BJ (cell line): ENCODE measurements around the gene RAP2A. TPM values are rescaled to one million over a fixed set of nuclear protein-coding genes. Genes with fewer than 3 reads are reported as not detected.

ENCODE experiments used
- CTCF ChIA-PET: fragments of 350-600 bp; formaldehyde crosslinking; extraction: SDS; loops from one replicate; lab custom pipeline; 2021; ENCODE audit warnings: antibody characterized with exemption, inconsistent platforms; lab: Yijun Ruan, JAX
- POLR2A ChIA-PET: fragments of 300-600 bp; sonication (Branson Sonifier 250); formaldehyde crosslinking; extraction: SDS; loops from one replicate; lab custom pipeline; 2021; ENCODE audit warnings: antibody characterized with exemption; lab: Charles Lee
- DNase-seq: peaks from one replicate; pipeline ENCODE4 v3.0.0-alpha.2; 2011; ENCODE audit warnings: low read depth
- H3K27me3 ChIP-seq: 2 replicates; pipeline ENCODE4 v1.6.0; 2011; ENCODE audit warnings: low read length; ENCODE audit not compliant: control insufficient read depth, insufficient read depth
- H3K36me3 ChIP-seq: 2 replicates; pipeline ENCODE4 v1.5.1; 2011; ENCODE audit warnings: low read length; ENCODE audit not compliant: control insufficient read depth, insufficient read depth
- H3K4me3 ChIP-seq: 2 replicates; pipeline ENCODE4 v1.5.1; 2011; ENCODE audit warnings: low read depth, mild to moderate bottlenecking, control low read depth, low read length
- polyA plus RNA-seq: library from polyadenylated mRNA; depleted of rRNA; stranded (reverse); fragments of >200 nt; gene quantifications from 2 replicates; pipeline ENCODE4 v1.2.3, GENCODE V29; 2011
- TF ChIP-seq, protein P1 (sequence below): IDR thresholded peaks from 2 replicates; pipeline ENCODE4 v1.5.1; 2011; ENCODE audit warnings: low read depth, mild to moderate bottlenecking, control low read depth, inconsistent platforms, low read length, moderate library complexity; ENCODE audit not compliant: insufficient read depth

Gene RAP2A
- polyA plus RNA-seq, 1 experiment, result 8.3 TPM

DNA sequence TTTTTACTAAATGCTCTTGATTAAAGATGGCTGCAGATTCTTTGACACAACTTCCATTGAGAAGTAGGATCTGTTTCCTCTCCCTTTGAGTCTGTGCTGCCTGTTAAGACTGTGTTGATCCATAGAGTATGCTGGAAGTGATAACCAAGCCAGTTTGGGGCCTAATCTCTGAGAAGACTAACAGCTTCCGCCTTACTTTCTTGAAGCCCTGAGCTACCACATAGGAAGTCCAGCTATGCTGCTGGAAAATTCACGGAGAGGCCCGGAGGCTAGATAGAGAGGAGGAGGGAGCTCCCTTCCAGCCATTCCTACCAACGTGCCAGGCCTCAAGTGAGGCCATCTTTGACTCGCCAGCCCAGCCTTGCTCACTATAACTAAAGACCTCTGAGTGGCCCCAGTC is 12.5 kb downstream of the RAP2A start:
- H3K36me3 ChIP-seq, result no peaks in the 10 kb centered on the region
- POLR2A ChIA-PET, result no interaction called here
- no peak for DNase-seq
- TF ChIP-seq, protein P1, sequence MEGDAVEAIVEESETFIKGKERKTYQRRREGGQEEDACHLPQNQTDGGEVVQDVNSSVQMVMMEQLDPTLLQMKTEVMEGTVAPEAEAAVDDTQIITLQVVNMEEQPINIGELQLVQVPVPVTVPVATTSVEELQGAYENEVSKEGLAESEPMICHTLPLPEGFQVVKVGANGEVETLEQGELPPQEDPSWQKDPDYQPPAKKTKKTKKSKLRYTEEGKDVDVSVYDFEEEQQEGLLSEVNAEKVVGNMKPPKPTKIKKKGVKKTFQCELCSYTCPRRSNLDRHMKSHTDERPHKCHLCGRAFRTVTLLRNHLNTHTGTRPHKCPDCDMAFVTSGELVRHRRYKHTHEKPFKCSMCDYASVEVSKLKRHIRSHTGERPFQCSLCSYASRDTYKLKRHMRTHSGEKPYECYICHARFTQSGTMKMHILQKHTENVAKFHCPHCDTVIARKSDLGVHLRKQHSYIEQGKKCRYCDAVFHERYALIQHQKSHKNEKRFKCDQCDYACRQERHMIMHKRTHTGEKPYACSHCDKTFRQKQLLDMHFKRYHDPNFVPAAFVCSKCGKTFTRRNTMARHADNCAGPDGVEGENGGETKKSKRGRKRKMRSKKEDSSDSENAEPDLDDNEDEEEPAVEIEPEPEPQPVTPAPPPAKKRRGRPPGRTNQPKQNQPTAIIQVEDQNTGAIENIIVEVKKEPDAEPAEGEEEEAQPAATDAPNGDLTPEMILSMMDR, result no peak
- no peak overlapping the region for H3K4me3 ChIP-seq
- H3K27me3 ChIP-seq, result no peaks in the 10 kb centered on the region
- CTCF ChIA-PET, result no interaction called here

DNA sequence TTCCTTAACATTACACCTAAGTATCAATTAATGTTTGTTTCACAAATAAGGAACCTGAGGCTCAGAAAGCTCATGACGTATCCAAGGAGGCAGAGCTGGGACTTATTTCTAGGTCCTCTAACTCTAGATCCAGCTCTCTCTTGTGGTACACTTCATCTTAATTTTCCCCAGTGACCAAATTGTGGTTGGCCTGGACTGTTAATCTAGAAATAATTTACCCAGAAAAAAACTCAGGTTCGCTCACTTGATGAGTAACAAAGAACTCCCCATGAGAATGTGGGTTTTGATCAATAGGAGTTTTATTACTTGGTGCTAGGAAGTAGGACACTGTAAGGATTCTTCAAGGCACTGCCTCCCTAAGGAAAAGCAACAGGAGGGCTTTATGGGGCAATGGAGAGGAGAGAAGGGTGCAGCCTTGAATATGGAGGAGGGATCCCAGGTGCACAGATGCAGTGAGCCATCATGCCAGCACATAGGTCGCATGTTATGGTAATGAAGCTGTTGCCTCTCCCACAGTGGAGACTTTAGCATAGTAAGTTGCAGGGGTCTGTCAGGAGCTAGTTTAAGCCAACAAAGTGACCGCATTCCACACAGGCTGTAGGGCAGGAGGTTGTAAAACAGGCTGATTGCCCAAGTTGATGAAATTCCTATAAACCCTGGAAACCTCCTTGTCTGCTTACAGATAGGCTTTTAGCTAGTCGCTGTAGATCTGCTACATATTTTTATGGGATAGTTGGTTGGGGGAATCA is 14.7 kb downstream of the RAP2A start:
- POLR2A ChIA-PET, result no interaction called here
- no peak overlapping the region for H3K4me3 ChIP-seq
- CTCF ChIA-PET, result interaction anchor here (0.6 kb wide), 1 partner anchor 10 kb away, joined by 4 read pairs; no protein-coding TSS in a partner anchor
- no peaks in the 10 kb centered on the region for H3K27me3 ChIP-seq
- no peak for DNase-seq
- no peaks in the 10 kb centered on the region for H3K36me3 ChIP-seq
- TF ChIP-seq, protein P1, result no peak

DNA sequence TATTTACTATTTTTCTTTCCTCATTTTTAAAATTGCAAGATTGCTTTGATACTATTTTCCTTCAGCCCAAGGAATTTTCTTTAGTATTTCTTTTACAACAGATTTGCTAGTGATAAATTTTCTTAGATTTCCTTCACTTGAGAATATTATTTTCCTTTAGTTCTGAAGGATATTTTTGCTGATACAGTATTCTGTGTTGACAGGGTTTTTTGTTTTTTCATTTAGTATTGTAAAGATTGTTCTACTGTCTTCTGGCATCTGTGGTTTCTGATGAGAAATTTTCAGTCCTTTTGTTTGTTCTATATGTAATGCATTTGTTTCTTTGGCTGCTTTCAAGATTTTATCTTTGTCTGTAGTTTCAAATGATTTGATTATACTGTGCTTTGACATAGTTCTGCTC is 20.7 kb downstream of the RAP2A start:
- CTCF ChIA-PET, result no interaction called here
- POLR2A ChIA-PET, result no interaction called here
- DNase-seq, result no peak
- H3K36me3 ChIP-seq, result no peaks in the 10 kb centered on the region
- no peak overlapping the region for H3K4me3 ChIP-seq
- TF ChIP-seq, protein P1, result no peak
- no peaks in the 10 kb centered on the region for H3K27me3 ChIP-seq

DNA sequence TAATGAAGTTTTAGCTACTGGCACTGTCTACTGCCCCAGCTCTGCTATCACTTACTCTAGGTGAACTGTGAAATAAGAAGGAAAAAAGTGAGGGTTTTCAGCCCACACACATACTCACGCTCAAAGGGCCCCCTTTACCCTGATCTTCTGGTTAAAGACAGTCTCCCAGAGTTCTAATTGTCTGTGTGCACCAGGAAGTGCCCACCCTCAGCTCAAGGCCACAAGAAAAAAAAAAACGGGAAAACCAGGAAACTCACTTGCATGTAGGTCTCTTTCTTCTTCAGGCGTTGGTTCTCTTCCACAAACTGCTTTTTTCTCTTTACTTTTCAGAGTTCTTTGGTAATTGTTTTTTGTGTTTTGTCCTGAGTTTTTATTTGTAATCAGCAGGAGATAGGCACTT is 22.1 kb downstream of the RAP2A start:
- POLR2A ChIA-PET, result interaction anchor here (0.6 kb wide), 1 partner anchor 195 kb away, joined by 5 read pairs; no protein-coding TSS in a partner anchor
- no peak overlapping the region for H3K4me3 ChIP-seq
- CTCF ChIA-PET, result no interaction called here

DNA sequence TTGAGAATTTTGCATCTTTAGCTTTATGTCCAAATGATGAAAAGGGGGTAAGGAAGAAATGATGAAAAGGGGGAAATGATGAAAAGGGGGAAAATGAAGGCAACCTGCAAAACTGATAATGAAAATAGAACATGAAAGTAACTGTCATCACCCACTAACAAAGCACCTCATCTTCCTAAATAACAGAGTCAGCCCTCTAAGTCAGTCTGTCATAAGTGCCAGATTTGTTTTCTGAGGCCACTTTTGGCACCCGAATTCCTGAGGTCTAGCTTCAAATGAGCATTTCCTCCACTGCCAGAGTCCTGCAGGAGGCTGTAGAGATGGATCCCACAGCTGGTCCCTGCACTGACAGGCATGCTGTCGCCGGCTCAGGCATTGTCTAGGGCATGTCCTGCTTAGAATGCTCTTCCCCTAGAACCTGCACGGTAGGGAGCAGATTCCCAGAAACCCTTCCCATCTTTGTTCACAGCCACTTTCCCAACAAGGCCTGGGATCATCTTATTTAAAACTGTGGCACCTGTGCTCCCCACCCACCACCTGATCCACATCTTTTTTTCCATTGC is 25.3 kb downstream of the RAP2A start:
- no peak for DNase-seq

More for the DNA sequence above, 22.1 kb downstream of the RAP2A start:
- no peaks in the 10 kb centered on the region for H3K36me3 ChIP-seq
- TF ChIP-seq, protein P1, result no peak
- DNase-seq, result no peak
- no peaks in the 10 kb centered on the region for H3K27me3 ChIP-seq

More for the DNA sequence above, 25.3 kb downstream of the RAP2A start:
- Histone ChIP-seq H3K36me3 (no peaks in the 10 kb centered on the region), H3K4me3 (no peak overlapping the region), H3K27me3 (no peaks in the 10 kb centered on the region)
- CTCF ChIA-PET, result interaction anchor here (0.6 to 0.7 kb wide), 3 partner anchors 11 to 1095 kb away, joined by 3 to 4 read pairs (median 4); no protein-coding TSS in a partner anchor
- TF ChIP-seq, protein P1, result no peak
- POLR2A ChIA-PET, result no interaction called here
